Measurements from ENCODE around the gene SLC7A6.

The SLC7A6 gene

DNA sequence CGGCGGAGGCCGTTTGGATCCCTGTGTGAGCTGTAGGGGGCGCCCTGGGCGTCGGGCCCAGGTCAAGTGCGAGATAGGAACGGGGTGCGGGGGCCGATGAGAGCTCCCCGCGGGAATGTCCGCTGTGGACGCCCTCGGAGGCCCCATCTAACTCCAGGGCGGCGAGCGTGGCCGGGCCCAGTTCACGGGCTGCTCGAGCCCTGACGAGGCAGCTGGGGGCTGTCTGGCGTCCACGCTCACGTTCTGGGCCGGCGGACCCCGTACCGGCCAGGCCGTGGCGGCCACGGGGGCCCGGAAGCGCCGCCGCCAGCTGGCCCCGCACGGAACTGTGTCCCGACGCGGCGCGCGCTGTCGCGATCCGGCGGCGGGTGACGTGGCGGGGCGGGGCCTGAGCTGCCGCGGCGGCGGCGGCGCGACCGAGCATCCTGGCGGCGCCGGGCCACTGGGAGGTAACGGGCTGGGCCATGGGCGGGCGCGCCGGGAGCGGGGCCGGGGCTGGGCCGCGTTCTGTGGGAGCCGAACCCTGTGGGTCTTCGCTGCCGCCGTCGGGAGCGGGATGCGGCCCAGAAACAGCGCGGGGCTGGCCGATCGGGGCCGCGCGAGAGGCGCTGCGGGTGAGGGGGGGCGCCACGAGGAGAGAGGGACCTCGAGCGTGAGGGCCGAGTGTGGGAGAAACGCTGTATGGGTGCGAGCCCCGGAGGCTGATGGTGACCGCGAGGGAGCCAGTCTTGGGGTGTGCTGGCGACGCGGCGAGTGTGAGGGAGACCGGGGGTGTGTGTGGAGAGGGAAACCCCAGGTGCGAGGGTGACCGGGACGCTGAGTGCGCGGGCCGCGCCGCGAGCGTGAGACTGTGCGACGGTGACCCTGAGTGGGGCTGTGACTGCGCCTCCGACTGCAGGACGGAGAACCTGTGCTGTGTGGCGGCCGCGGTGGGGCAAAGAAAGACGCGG is at the start of gene SLC7A6:
SLC7A6 (plus strand) TSS at position 399 of the 950 bp plus-strand sequence. CDS start 10,201 bp downstream, outside the sequence.
- Mint-ChIP-seq H3K9me3 (no peaks in the 10 kb centered on the region), H3K4me1 (peaks cover 37 to 62% of the 10 kb centered on the region in 2 donors), H3K36me3 (peaks cover 14 to 15% of the 10 kb centered on the region in 2 donors), H3K4me3 (peak within 1 kb of the TSS; percentile 92 to 99), H3K27ac (peak within 1 kb of the TSS; percentile 98), H3K27me3 (no peaks in the 10 kb centered on the region)
- DNase-seq, result peak; percentile 86
- peak; percentile 76 to 81 for ATAC-seq (replicated peaks)

DNA sequence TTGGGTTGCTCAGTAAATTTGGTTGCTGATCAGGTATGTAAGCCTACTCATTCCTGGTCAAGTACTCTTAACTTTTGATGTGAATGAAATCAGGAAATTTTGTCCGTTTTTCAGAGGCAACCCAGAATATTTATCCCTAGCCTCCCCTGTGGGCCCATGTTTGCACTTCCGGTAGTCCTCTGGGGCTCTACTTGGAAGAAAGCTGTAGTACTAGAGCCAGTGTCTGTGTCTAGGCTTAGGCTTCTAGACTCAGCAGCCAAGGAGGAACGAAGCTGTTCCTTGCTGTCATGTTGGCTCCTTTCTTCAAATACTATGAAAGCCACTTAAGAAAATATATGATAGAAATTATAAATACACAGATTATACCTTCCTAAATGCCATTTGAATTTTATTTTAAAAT is 49.6 kb upstream of the SLC7A6 start:
- Mint-ChIP-seq H3K9me3 (no peaks in the 10 kb centered on the region), H3K4me3 (no peak overlapping the region), H3K27me3 (no peaks in the 10 kb centered on the region), H3K4me1 (peaks cover 6 to 18% of the 10 kb centered on the region in 2 donors), H3K27ac (peak overlapping the region; percentile 60), H3K36me3 (peaks cover 12 to 22% of the 10 kb centered on the region in 2 donors)
- ATAC-seq (replicated peaks) (no peak), DNase-seq (no peak)

DNA sequence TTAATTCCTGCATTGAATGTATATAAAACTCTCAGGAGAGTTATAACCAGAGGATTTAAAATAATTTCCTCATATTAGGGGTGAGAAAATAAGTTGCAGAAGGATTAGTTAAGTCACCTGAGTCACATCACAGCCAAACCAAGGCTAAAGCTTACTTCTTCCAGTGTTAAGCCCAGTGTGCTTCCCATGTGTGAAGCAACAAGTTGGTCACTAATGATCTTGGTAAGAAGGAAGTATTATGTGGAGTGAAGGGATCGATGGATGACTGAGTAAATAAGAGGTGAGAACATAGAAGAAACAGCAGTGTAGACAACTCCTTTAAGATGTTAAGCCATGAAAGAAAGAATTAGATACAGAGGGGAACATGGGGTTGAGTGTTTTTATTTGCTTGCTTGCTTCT is 49.0 kb upstream of the SLC7A6 start:
- DNase-seq (no peak), ATAC-seq (replicated peaks) (no peak)
- peak overlapping the region; percentile 48 for H3K27ac Mint-ChIP-seq
- H3K36me3 Mint-ChIP-seq, result peaks cover 12 to 26% of the 10 kb centered on the region in 2 donors
- H3K9me3 Mint-ChIP-seq, result no peaks in the 10 kb centered on the region
- no peak overlapping the region for H3K4me3 Mint-ChIP-seq
- H3K4me1 Mint-ChIP-seq, result peaks cover 6 to 18% of the 10 kb centered on the region in 2 donors
- no peaks in the 10 kb centered on the region for H3K27me3 Mint-ChIP-seq

DNA sequence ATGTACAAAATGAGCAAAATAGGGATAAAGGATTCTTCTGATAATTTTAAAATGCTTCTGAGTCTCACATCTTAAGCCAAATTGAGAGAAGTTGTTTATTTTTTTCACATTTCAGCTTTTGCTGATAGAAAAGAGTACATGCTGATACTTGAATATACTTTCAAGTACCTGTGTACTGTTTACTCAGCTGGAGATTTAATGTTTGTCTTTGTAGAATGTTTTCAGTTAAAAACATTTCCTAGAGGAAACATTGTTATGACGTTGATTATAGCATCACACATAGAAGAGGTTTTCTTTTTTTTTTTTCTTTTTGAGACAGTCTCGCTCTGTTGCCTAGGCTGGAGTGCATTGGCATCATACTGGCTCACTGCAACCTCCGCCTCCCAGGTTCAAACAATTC is 48.1 kb upstream of the SLC7A6 start:
- H3K27ac Mint-ChIP-seq, result no peak overlapping the region
- no peak for ATAC-seq (replicated peaks)

DNA sequence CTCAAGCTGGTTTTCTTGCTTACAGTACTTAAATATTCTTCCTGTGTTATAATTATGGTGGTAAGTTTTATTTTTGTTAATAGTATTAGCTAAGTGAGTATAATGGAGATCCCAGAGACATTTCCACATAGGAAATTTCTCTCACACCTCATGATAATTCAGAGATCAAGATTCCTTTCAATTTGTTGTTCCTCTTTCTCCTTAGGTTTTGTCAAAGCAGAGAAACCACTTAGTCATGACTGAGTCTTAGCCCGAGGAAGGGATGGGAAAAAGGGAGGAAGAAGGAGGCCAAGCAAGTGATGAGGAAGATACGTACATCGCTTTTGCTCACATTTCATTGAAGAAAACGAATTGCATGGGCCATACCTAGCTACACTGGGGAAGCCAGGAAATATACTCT is 46.8 kb upstream of the SLC7A6 start:
- ATAC-seq (replicated peaks), result no peak
- Mint-ChIP-seq H3K27ac (peak overlapping the region; percentile 66), H3K36me3 (peaks cover 12 to 32% of the 10 kb centered on the region in 2 donors), H3K4me3 (no peak overlapping the region), H3K4me1 (peaks cover 6% of the 10 kb centered on the region in 2 donors), H3K9me3 (no peaks in the 10 kb centered on the region), H3K27me3 (no peaks in the 10 kb centered on the region)
- no peak for DNase-seq

More for the DNA sequence above, 48.1 kb upstream of the SLC7A6 start:
- DNase-seq, result no peak
- no peaks in the 10 kb centered on the region for H3K9me3 Mint-ChIP-seq
- no peaks in the 10 kb centered on the region for H3K27me3 Mint-ChIP-seq
- peaks cover 12 to 29% of the 10 kb centered on the region in 2 donors for H3K36me3 Mint-ChIP-seq
- no peak overlapping the region for H3K4me3 Mint-ChIP-seq
- peaks cover 6 to 12% of the 10 kb centered on the region in 2 donors for H3K4me1 Mint-ChIP-seq

DNA sequence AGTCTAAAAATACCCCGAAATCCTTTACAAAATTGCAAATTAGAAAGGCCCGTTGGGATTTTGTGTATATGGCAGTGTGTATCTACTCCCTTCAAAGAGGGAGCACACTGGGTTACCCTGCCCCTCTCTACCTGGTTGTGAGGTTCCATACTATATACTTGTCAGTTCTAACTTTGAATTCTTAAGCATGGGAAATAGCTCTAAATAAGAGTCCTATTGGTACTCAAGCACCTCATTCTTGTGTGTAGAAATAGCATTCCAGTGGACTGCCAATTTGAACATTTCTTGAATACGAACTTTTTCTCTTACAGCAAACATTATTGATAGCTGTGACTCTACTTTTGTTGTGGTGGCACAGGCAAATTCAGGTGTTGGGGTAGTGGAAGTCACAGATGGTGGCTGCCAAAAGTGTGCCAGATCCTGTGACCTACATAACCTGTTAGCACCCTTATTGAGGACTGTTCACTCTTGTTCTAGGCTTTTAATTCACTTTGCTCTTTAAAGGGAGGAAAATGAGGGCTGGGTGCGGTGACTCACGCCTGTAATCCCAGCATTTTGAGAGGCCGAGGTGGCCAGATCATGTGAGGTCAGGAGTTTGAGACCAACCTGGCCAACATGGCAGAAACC is 44.5 kb upstream of the SLC7A6 start:
- peak overlapping the region; percentile 47 for H3K27ac Mint-ChIP-seq
- H3K36me3 Mint-ChIP-seq, result peaks cover 12 to 36% of the 10 kb centered on the region in 2 donors
- ATAC-seq (replicated peaks) (no peak), DNase-seq (no peak)
- H3K4me1 Mint-ChIP-seq, result peaks cover 6% of the 10 kb centered on the region in 2 donors
- no peak overlapping the region for H3K4me3 Mint-ChIP-seq
- no peaks in the 10 kb centered on the region for H3K9me3 Mint-ChIP-seq
- H3K27me3 Mint-ChIP-seq, result no peaks in the 10 kb centered on the region

DNA sequence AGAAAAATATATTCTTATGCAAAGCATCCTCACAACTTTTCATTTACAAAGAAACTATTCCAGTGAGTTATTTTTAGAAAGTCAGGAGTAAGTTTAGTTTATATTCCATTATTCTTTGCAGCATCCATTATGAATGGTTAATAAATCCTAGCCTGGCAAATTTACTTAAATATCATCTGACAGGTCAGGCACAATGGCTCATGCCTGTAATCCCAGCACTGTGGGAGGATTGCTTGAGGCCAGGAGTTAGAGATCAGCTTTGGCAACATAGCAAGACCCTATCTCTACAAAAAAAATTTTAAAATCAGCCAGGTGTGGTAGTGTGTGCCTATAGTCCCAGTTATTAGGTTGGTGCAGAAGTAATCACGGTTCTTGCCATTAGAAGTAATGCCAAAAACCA is 41.3 kb upstream of the SLC7A6 start:
- DNase-seq, result no peak
- ATAC-seq (replicated peaks), result no peak
- Mint-ChIP-seq H3K36me3 (peaks cover 6 to 37% of the 10 kb centered on the region in 2 donors), H3K27me3 (no peaks in the 10 kb centered on the region), H3K9me3 (no peaks in the 10 kb centered on the region), H3K4me3 (no peak overlapping the region), H3K4me1 (peaks cover 17 to 32% of the 10 kb centered on the region in 2 donors), H3K27ac (no peak overlapping the region)

DNA sequence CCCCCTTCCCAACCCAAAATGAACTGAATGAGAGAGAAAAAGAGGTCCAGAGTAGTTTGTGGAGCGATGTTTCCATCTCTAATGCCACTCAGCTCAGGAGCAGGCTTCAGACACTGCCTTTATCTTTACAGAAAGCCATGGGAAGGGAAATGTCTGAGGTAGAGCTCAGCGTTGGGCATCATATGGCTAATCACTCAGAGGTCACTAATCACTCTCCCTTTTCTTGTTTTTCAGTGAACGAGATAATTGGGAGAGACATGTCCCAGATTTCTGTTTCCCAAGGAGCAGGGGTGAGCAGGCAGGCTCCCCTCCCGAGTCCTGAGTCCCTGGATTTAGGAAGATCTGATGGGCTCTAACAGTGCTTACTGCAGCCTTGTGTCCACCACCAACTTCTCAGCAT is 38.2 kb upstream of the SLC7A6 start:
- H3K27me3 Mint-ChIP-seq, result no peaks in the 10 kb centered on the region
- H3K4me3 Mint-ChIP-seq, result peak overlapping the region in 1 of 2 donors; percentile 60
- no peaks in the 10 kb centered on the region for H3K9me3 Mint-ChIP-seq
- H3K27ac Mint-ChIP-seq, result peak overlapping the region; percentile 79
- peaks cover 22 to 47% of the 10 kb centered on the region in 2 donors for H3K4me1 Mint-ChIP-seq
- no peak for DNase-seq
- no peak for ATAC-seq (replicated peaks)
- peaks cover 8 to 49% of the 10 kb centered on the region in 2 donors for H3K36me3 Mint-ChIP-seq

DNA sequence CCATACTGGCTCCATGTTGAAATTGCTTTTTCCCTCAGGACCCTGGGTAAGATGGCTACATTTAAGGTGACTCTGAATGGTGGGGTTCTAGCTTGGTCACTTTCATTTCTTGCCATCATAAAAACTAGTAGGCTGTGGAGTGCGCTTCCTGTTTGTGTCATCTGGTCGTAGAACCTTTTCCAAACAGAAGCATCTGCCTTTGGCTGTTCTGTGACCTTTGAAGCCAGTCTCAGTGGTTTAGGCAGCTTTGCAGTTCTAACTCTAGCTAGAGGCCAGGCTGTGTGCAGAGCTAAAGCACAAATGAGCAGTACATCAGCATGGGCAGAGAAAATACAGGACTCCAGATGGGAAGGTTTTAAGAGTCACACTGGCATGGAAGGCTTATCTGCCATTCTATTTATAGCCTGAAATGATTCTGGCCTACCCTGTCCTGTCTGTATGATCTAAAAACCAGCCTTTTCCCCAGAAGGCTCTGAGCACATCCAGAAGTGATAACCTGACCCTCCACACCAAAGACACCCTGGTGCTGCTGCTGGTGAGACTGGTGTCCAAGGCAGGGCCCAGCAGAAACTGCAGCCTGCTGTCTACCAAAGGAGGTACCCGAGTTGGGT is 37.0 kb upstream of the SLC7A6 start:
- Mint-ChIP-seq H3K4me1 (peaks cover 23 to 47% of the 10 kb centered on the region in 2 donors), H3K9me3 (no peaks in the 10 kb centered on the region), H3K36me3 (peaks cover 8 to 41% of the 10 kb centered on the region in 2 donors), H3K27ac (peak overlapping the region; percentile 81), H3K27me3 (no peaks in the 10 kb centered on the region), H3K4me3 (peak overlapping the region in 1 of 2 donors; percentile 48)
- ATAC-seq (replicated peaks), result peak; percentile 91 to 94
- DNase-seq, result no peak

DNA sequence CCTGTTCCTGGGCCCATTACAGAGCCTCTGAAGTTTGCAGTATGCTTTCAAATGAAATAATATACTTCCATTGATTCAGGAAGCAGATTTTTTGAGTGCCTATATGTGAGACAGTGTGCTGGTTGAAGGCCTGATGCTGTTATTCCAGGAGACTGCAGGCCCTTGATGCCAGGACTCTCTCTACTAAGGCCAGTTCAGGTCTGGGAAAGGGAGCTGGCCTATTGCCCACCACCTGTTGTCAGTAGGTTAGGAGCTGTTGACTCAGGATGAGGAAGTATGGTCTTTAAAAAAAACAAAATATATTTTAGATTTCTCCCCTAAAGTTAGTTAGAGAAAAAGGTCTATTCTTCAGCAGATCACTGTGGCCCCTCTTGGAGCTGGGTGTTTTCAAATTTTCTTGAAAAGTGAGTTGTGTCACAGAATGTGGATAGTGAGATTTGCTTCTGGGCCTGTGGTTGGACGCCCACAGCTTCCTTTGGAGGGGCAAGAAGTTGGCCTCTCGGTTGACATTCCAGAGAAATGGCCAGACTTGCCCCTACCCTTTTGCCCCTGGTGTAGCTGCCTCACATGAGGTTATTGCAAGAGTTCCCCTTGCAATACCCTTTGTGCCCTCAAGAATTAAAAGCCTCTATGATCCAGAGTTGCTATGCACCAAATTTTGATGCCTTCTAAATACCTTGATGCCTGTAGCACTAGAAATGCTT is 36.3 kb upstream of the SLC7A6 start:
- Mint-ChIP-seq H3K9me3 (no peaks in the 10 kb centered on the region), H3K4me1 (peaks cover 26 to 53% of the 10 kb centered on the region in 2 donors), H3K27ac (peak overlapping the region; percentile 81), H3K36me3 (peaks cover 8 to 37% of the 10 kb centered on the region in 2 donors), H3K4me3 (peak overlapping the region in 1 of 2 donors; percentile 41), H3K27me3 (no peaks in the 10 kb centered on the region)
- DNase-seq (no peak), ATAC-seq (replicated peaks) (peak in 1 of 2 donors; percentile 19)

DNA sequence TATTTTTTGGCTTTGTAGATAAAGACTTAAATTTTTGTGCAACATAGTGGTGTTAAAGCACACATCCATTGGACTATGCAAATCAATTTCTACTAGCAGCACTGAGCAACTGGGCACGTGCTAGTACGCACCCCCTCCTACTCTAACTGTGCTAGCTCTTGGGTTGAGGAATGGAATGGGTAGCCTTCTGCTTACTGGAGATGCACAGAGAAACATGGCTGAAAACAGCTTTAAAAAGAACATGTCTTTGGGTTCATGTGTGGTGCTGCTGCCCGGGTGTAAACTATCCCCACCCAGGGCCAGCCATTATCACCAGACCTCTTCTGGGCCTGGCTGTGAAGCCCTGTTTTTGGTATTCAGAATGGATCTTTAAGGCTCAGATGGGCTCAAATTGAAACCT is 35.7 kb upstream of the SLC7A6 start:
- Mint-ChIP-seq H3K4me1 (peaks cover 31 to 59% of the 10 kb centered on the region in 2 donors), H3K4me3 (no peak overlapping the region), H3K27ac (no peak overlapping the region), H3K27me3 (no peaks in the 10 kb centered on the region), H3K9me3 (no peaks in the 10 kb centered on the region), H3K36me3 (peaks cover 8 to 37% of the 10 kb centered on the region in 2 donors)
- no peak for DNase-seq
- no peak for ATAC-seq (replicated peaks)

DNA sequence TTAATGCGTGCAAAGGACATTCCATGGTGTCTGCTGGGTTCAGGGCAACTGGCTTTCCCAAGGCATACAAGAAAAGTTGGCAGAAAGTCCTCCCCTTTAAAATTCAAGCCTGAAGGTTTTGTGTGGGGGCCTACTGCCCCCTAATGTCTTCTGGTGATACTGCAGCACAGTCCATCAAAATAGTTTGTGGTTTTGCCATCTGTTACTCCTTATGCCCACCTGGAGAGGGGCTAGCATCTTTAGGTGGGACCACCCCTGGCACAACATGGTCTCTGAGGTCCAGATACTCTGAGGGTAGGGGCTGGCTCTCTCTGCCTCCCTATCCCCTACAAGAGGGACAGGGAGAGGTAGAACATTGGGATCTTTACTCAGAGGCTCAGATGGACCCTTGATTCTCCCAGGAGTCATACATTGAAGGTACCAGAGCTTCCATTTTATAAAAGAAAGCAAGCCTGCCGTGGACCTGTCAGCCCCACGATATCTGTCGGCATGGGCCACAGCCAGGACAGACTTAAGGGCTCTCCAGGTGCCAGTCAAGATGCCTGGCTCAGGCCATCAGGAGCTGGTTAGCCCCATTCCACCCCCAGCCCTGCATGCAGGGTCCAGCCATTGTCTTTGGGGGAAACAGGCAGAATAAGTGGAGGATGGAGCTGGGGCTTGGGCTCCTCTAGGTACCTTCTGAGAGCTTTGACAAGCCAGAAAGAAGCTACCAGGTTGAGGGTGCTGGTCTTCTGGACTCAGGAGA is 34.7 kb upstream of the SLC7A6 start:
- ATAC-seq (replicated peaks) (no peak), DNase-seq (no peak)
- Mint-ChIP-seq H3K27ac (peak overlapping the region; percentile 56), H3K4me1 (peaks cover 32 to 62% of the 10 kb centered on the region in 2 donors), H3K27me3 (no peaks in the 10 kb centered on the region), H3K36me3 (peaks cover 8 to 37% of the 10 kb centered on the region in 2 donors), H3K4me3 (no peak overlapping the region), H3K9me3 (no peaks in the 10 kb centered on the region)

DNA sequence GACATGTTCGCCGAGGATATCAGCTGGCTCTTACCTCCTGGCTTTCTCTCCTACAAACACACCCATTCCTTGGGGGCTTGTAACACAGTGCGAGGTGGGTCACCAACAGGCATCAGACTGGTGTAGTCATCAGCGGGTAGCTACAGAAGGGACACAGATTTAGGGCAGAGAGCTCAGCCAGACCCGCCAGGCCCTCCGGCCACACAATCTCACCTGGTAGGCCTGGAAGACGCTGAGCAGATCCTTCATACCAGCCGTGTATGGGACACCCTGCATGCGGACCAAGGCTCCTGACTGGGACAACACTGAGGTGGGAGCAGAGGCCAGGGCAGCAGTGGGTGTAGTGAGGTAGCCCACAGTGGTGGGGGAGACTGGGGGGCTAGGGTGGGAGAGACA is 34.2 kb upstream of the SLC7A6 start:
- DNase-seq (no peak), ATAC-seq (replicated peaks) (no peak)
- H3K4me1 Mint-ChIP-seq, result peaks cover 34 to 63% of the 10 kb centered on the region in 2 donors
- no peak overlapping the region for H3K4me3 Mint-ChIP-seq
- no peaks in the 10 kb centered on the region for H3K27me3 Mint-ChIP-seq
- H3K27ac Mint-ChIP-seq, result no peak overlapping the region
- H3K36me3 Mint-ChIP-seq, result peaks cover 8 to 35% of the 10 kb centered on the region in 2 donors
- H3K9me3 Mint-ChIP-seq, result no peaks in the 10 kb centered on the region
